ACC112 (cell line): ENCODE measurements around the gene COQ7.

Experiments used
- H2AFZ ChIP-seq: fragments of 200-600 bp; sonication (generic); one replicate; pipeline ENCODE4 v1.6.0; 2017; ENCODE audit warnings: antibody characterized with exemption, low read length; ENCODE audit not compliant: unreplicated experiment
- H3K27ac ChIP-seq: fragments of 200-600 bp; sonication (generic); 2 replicates; pipeline ENCODE4 v1.5.1; 2014; ENCODE audit warnings: low read depth, mild to moderate bottlenecking, antibody characterized with exemption, low read length, moderate library complexity
- H3K27me3 ChIP-seq: fragments of 200-600 bp; sonication (generic); 2 replicates; pipeline ENCODE4 v1.6.1; 2014; ENCODE audit warnings: mild to moderate bottlenecking, antibody characterized with exemption, low read length, moderate library complexity, mixed read lengths; ENCODE audit not compliant: insufficient read depth
- H3K36me3 ChIP-seq: fragments of 200-600 bp; sonication (generic); 2 replicates; pipeline ENCODE4 v1.6.1; 2016; ENCODE audit warnings: mild to moderate bottlenecking, antibody characterized with exemption, low read length, moderate library complexity, mixed read lengths; ENCODE audit not compliant: insufficient read depth
- H3K4me1 ChIP-seq: fragments of 200-600 bp; sonication (generic); one replicate; pipeline ENCODE4 v1.6.1; 2016; ENCODE audit warnings: low read length, mixed read lengths; ENCODE audit not compliant: insufficient read depth, unreplicated experiment, control insufficient read depth
- H3K4me3 ChIP-seq: fragments of 200-600 bp; sonication (generic); 2 replicates; pipeline ENCODE4 v1.5.1; 2014; ENCODE audit warnings: mild to moderate bottlenecking, low read depth, low read length
- H3K79me2 ChIP-seq: fragments of 200-600 bp; sonication (generic); one replicate; pipeline ENCODE4 v1.6.0; 2016; ENCODE audit warnings: low read length; ENCODE audit not compliant: control insufficient read depth, unreplicated experiment, insufficient read depth

The COQ7 gene

DNA sequence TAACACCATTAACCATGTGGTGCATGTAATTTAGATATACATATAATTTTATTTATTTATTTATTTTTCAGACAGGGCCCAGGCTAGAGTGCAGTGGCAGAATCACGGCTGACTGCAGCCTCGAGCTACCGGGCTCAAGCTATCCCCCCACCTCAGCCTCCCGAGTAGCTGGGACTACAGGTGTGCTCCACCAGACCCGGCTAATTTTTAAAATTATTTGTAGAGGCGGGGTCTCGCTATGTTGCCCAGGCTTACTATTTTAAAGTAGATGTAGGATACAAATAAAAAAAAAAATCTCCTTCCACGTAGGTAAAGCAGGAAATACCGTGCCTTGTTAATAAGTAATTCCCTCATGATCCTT, 446 bp upstream of the COQ7 start:
- H3K4me1 ChIP-seq, result peaks cover 10% of the 10 kb centered on the region
- no peaks in the 10 kb centered on the region for H3K36me3 ChIP-seq
- H3K79me2 ChIP-seq, result peaks cover 7% of the 10 kb centered on the region
- no peak overlapping the region for H2AFZ ChIP-seq
- H3K4me3 ChIP-seq, result peak overlapping the region; percentile 99; the same call in 1 of the 2 replicates
- peak overlapping the region; percentile 96 for H3K27ac ChIP-seq
- H3K27me3 ChIP-seq, result no peaks in the 10 kb centered on the region

GRCh38 chr16:19068237-19068815, 912 bp downstream of the COQ7 start:
- peak overlapping the region; percentile 96 for H3K27ac ChIP-seq
- H3K27me3 ChIP-seq, result no peaks in the 10 kb centered on the region
- no peaks in the 10 kb centered on the region for H3K36me3 ChIP-seq
- peak overlapping the region; percentile 99 for H3K4me3 ChIP-seq
- H3K4me1 ChIP-seq, result peaks cover 10% of the 10 kb centered on the region
- peak overlapping the region; percentile 98 for H2AFZ ChIP-seq
- peaks cover 7% of the 10 kb centered on the region for H3K79me2 ChIP-seq

DNA sequence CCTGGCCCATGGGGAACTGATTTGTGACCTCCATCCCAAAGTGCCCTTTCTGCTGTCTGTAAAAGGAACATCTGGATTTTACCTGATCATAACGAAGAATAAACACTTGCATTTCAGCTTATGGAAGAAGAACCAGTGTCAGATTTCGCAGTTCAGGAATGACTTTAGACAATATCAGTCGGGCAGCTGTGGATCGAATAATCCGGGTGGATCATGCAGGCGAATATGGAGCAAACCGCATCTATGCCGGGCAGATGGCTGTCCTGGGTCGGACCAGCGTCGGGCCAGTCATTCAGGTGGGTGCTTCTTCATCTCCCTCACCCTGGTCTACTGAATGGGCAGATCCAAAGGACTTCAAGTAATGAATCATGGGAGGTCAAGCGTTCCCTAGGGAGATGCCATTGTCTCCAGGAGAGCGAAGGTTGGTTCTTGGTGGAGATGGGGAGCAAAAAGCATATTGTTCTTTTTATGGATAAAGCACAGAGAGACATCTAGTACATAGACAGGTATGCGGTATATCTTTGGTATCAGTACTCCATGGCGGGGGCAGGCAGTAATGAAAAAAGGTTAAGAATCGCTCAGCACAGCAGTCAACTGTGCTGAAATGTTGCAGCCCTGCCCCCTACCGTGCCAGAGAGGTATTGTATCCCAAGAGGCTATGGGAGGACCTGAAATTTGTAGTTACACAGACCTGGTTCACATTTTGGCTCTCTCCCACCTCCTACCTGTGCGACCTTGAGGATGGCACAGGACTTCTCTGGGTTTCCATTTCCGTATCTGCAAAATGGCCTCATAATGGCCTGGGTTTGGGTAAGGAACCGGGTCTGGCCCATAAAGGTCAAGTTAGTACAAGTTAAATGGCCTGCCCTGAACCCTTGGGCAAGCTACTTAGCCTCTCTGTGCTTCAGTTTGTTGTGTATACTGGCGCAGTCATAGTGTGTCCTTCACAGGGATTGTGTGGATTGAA, 4.7 kb downstream of the COQ7 start:
- Histone ChIP-seq H3K4me3 (no peak overlapping the region), H3K36me3 (no peaks in the 10 kb centered on the region), H3K4me1 (peaks cover 10% of the 10 kb centered on the region), H3K27ac (no peak overlapping the region), H2AFZ (no peak overlapping the region), H3K27me3 (no peaks in the 10 kb centered on the region), H3K79me2 (peaks cover 7% of the 10 kb centered on the region)

DNA sequence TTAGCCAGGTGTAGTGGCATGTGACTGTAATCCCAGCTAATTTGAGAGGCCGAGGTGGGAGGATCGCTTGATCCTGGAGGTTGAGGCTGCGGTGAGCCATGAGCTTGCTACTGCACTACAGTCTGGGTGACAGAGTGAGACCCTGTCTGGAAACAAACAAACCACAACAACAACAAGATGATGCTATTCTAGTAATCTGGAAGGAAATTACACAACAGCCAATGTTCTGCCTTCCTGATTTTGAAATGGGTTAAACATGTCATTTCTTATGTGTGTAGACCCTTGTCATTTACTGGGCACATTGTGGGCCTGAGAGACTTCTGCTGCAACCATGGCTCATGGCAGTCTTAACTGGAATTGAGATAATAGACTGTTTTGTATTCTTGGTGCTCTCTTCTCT, 5.9 kb downstream of the COQ7 start:
- Histone ChIP-seq H3K36me3 (no peaks in the 10 kb centered on the region), H3K27ac (no peak overlapping the region), H3K27me3 (no peaks in the 10 kb centered on the region), H2AFZ (no peak overlapping the region), H3K4me1 (peaks cover 9% of the 10 kb centered on the region), H3K4me3 (no peak overlapping the region), H3K79me2 (peaks cover 7% of the 10 kb centered on the region)

- no peak overlapping the region for H2AFZ ChIP-seq
- H3K79me2 ChIP-seq, result peaks cover 2% of the 10 kb centered on the region
- no peaks in the 10 kb centered on the region for H3K36me3 ChIP-seq
- no peaks in the 10 kb centered on the region for H3K27me3 ChIP-seq
- H3K4me3 ChIP-seq, result no peak overlapping the region
- peaks cover 4% of the 10 kb centered on the region for H3K4me1 ChIP-seq
- H3K27ac ChIP-seq, result no peak overlapping the region
Measured at GRCh38 chr16:19073863-19074262, 6.4 kb downstream of the COQ7 start.

DNA sequence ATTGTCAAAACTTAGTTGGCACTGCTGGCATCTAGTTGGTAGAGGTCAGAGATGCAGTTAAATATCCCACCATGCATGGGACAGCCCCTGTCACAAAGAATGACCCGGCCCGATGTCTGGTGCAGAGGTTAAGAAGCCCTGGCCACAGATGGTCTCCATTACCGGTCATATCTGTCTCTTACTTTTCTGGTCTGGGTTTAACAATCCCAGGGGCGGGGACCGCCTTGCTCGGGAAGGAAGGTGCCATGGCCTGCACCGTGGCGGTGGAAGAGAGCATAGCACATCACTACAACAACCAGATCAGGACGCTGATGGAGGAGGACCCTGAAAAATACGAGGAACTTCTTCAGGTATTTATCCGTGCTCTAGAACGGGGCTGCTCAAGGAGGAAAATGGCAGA, 8.1 kb downstream of the COQ7 start:
- Histone ChIP-seq H3K36me3 (peaks cover 4% of the 10 kb centered on the region; the same call in 1 of the 2 replicates), H3K27ac (no peak overlapping the region), H3K79me2 (no peaks in the 10 kb centered on the region)

DNA sequence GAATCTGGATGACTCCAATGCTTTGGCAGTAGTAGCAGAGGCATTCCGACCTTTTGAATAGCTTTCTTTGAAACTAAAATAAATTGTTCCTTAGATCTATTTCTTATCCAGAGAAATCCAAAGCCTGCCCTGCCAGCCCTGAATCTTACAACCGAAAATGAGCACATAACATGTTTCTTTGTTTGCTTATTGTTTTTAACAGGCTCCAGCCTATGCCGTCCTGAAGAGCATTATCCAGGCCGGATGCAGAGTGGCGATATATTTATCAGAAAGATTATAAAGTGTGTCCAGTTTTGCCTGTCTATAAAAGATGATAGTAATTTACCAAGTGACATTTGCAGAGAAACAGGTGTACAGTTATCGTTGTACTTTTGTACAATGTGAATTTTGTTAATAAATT, 10.5 kb downstream of the COQ7 start:
- Histone ChIP-seq H2AFZ (no peak overlapping the region), H3K4me3 (no peak overlapping the region), H3K27ac (no peak overlapping the region), H3K4me1 (no peaks in the 10 kb centered on the region), H3K36me3 (peaks cover 12% of the 10 kb centered on the region; the same call in 1 of the 2 replicates), H3K27me3 (no peaks in the 10 kb centered on the region), H3K79me2 (no peaks in the 10 kb centered on the region)

More for the DNA sequence above, 8.1 kb downstream of the COQ7 start:
- no peak overlapping the region for H3K4me3 ChIP-seq
- H2AFZ ChIP-seq, result no peak overlapping the region
- no peaks in the 10 kb centered on the region for H3K27me3 ChIP-seq
- H3K4me1 ChIP-seq, result no peaks in the 10 kb centered on the region

- H3K36me3 ChIP-seq, result peaks cover 12% of the 10 kb centered on the region; the same call in 1 of the 2 replicates
- no peak overlapping the region for H2AFZ ChIP-seq
- no peak overlapping the region for H3K4me3 ChIP-seq
- H3K4me1 ChIP-seq, result no peaks in the 10 kb centered on the region
- no peak overlapping the region for H3K27ac ChIP-seq
- H3K27me3 ChIP-seq, result no peaks in the 10 kb centered on the region
- no peaks in the 10 kb centered on the region for H3K79me2 ChIP-seq
Measured at GRCh38 chr16:19083670-19084069, 16.3 kb downstream of the COQ7 start.

- no peaks in the 10 kb centered on the region for H3K4me1 ChIP-seq
- H3K36me3 ChIP-seq, result peaks cover 12% of the 10 kb centered on the region; the same call in 1 of the 2 replicates
- H3K79me2 ChIP-seq, result no peaks in the 10 kb centered on the region
- H3K4me3 ChIP-seq, result no peak overlapping the region
- no peaks in the 10 kb centered on the region for H3K27me3 ChIP-seq
- H2AFZ ChIP-seq, result no peak overlapping the region
- H3K27ac ChIP-seq, result no peak overlapping the region
Measured at GRCh38 chr16:19084139-19084538, 16.7 kb downstream of the COQ7 start.

- Histone ChIP-seq H3K27ac (no peak overlapping the region), H3K36me3 (peaks cover 8% of the 10 kb centered on the region; the same call in 1 of the 2 replicates), H2AFZ (no peak overlapping the region), H3K4me1 (no peaks in the 10 kb centered on the region), H3K27me3 (no peaks in the 10 kb centered on the region), H3K4me3 (no peak overlapping the region), H3K79me2 (no peaks in the 10 kb centered on the region)
Measured at GRCh38 chr16:19084879-19085278, 17.5 kb downstream of the COQ7 start.
